Hepatocyte (in vitro differentiated cells): ENCODE data around the gene ZCRB1.

Experiments used
- EZH2 ChIP-seq: fragments of 200-600 bp; sonication (generic); IDR thresholded peaks from 2 replicates; pipeline ENCODE4 v1.6.1; 2016; ENCODE audit warnings: antibody characterized with exemption, mild to moderate bottlenecking, borderline replicate concordance
- EZH2phosphoT487 ChIP-seq: fragments of 200-600 bp; sonication (generic); IDR thresholded peaks from one replicate; pipeline ENCODE4 v1.6.1; 2018; ENCODE audit warnings: antibody characterized with exemption, mild to moderate bottlenecking, low read depth, moderate library complexity; ENCODE audit not compliant: unreplicated experiment, severe bottlenecking
- TF ChIP-seq, protein P1 (sequence below): fragments of 200-600 bp; sonication (generic); IDR thresholded peaks from 2 replicates; pipeline ENCODE4 v1.5.1; 2016; ENCODE audit warnings: antibody characterized with exemption, mild to moderate bottlenecking; ENCODE audit not compliant: poor library complexity

DNA sequence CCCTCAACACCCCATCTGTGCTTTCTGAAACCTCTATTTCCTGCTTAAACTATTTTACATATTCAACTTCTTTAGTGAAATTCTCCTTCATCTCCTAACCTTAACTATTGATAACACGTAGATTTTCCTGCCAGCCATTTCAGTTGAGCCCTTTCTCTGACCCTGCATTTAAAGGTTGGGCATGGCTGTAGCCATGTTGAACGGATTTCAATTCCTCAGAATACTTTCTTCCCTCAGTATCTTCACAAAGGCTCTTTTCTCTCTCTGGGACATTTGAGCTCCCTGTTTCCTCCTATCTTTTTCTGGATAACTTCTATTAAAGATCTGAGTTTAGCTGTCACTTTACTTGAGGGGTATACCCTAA, 1.3 kb upstream of the ZCRB1 start:
- TF ChIP-seq, protein P1, sequence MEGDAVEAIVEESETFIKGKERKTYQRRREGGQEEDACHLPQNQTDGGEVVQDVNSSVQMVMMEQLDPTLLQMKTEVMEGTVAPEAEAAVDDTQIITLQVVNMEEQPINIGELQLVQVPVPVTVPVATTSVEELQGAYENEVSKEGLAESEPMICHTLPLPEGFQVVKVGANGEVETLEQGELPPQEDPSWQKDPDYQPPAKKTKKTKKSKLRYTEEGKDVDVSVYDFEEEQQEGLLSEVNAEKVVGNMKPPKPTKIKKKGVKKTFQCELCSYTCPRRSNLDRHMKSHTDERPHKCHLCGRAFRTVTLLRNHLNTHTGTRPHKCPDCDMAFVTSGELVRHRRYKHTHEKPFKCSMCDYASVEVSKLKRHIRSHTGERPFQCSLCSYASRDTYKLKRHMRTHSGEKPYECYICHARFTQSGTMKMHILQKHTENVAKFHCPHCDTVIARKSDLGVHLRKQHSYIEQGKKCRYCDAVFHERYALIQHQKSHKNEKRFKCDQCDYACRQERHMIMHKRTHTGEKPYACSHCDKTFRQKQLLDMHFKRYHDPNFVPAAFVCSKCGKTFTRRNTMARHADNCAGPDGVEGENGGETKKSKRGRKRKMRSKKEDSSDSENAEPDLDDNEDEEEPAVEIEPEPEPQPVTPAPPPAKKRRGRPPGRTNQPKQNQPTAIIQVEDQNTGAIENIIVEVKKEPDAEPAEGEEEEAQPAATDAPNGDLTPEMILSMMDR: no peak
- no peak for TF ChIP-seq EZH2
- no peak for TF ChIP-seq EZH2phosphoT487
